ENCODE results near the gene PAWR. TPM values are rescaled to one million over a fixed set of nuclear protein-coding genes. Genes with fewer than 3 reads are reported as not detected.

The PAWR gene
- total and polyA plus RNA-seq, 4 donors = 6.8 to 119 (median 56.4) TPM

- H3K9ac ChIP-seq (ENCODE audit: insufficient read depth in 1 of 2, low read length in 2 of 2) = no peak overlapping the region
- ATAC-seq (ENCODE audit: insufficient read depth, low FRiP score) (no peak), DNase-seq (no peak)
- 88 to 91% methylated on average over 4 of the region's 4 CpGs for WGBS, 2 donors
- no peak for TF ChIP-seq CTCF (IDR thresholded peaks at IDR 0.05; ENCODE audit: control extremely low read depth, extremely low read depth)
- peaks cover 0 to 6% (median under 1%) of the 10 kb centered on the region in 4 donors for H3K9me3 ChIP-seq (ENCODE audit: control insufficient read depth in 4 of 4, insufficient read depth in 3 of 4, low read length in 3 of 4)
- no peaks in the 10 kb centered on the region for H3K27me3 ChIP-seq (ENCODE audit: control insufficient read depth in 3 of 3, insufficient read depth in 3 of 3, low read length in 2 of 3)
- no peak overlapping the region for H3K4me3 ChIP-seq
- no peaks in the 10 kb centered on the region for H3K36me3 ChIP-seq (ENCODE audit: control insufficient read depth in 4 of 4, insufficient read depth in 4 of 4, low read length in 4 of 4)
- peaks cover 0 to 2% (median 0%) of the 10 kb centered on the region in 5 donors for H3K4me1 ChIP-seq (ENCODE audit: control insufficient read depth in 5 of 5, insufficient read depth in 5 of 5, low read length in 5 of 5)
- no peak overlapping the region for H3K27ac ChIP-seq (ENCODE audit: low read depth in 1 of 2, low read length in 1 of 2)
These were observed 17.4 kb downstream of the PAWR start for GRCh38 chr12:79673354-79673753.

GRCh38 chr12:79668113-79668512 lies 22.7 kb downstream of the PAWR start:
- Histone ChIP-seq H3K9ac (ENCODE audit: insufficient read depth in 1 of 2, low read length in 2 of 2) (no peak overlapping the region), H3K36me3 (ENCODE audit: control insufficient read depth in 4 of 4, insufficient read depth in 4 of 4, low read length in 4 of 4) (no peaks in the 10 kb centered on the region), H3K27ac (ENCODE audit: low read depth in 1 of 2, low read length in 1 of 2) (no peak overlapping the region), H3K9me3 (ENCODE audit: control insufficient read depth in 4 of 4, insufficient read depth in 3 of 4, low read length in 3 of 4) (peaks cover 0 to 6% (median under 1%) of the 10 kb centered on the region in 4 donors), H3K27me3 (ENCODE audit: control insufficient read depth in 3 of 3, insufficient read depth in 3 of 3, low read length in 2 of 3) (no peaks in the 10 kb centered on the region), H3K4me1 (ENCODE audit: control insufficient read depth in 5 of 5, insufficient read depth in 5 of 5, low read length in 5 of 5) (peaks cover 0 to 2% (median 0%) of the 10 kb centered on the region in 5 donors), H3K4me3 (no peak overlapping the region)
- DNase-seq = no peak
- no peak for ATAC-seq (ENCODE audit: insufficient read depth, low FRiP score)
- WGBS, 2 donors = 90 to 92% methylated on average over 4 of the region's 4 CpGs
- no peak for TF ChIP-seq CTCF (IDR thresholded peaks at IDR 0.05; ENCODE audit: control extremely low read depth, extremely low read depth)

GRCh38 chr12:79665212-79665887 lies 25.4 kb downstream of the PAWR start:
- Histone ChIP-seq H3K9me3 (ENCODE audit: control insufficient read depth in 4 of 4, insufficient read depth in 3 of 4, low read length in 3 of 4) (no peaks in the 10 kb centered on the region), H3K4me3 (no peak overlapping the region), H3K27me3 (ENCODE audit: control insufficient read depth in 3 of 3, insufficient read depth in 3 of 3, low read length in 2 of 3) (no peaks in the 10 kb centered on the region), H3K27ac (ENCODE audit: low read depth in 1 of 2, low read length in 1 of 2) (no peak overlapping the region), H3K4me1 (ENCODE audit: control insufficient read depth in 5 of 5, insufficient read depth in 5 of 5, low read length in 5 of 5) (peaks cover 0 to 2% (median 0%) of the 10 kb centered on the region in 5 donors), H3K36me3 (ENCODE audit: control insufficient read depth in 4 of 4, insufficient read depth in 4 of 4, low read length in 4 of 4) (no peaks in the 10 kb centered on the region), H3K9ac (ENCODE audit: insufficient read depth in 1 of 2, low read length in 2 of 2) (no peak overlapping the region)
- DNase-seq (no peak), ATAC-seq (ENCODE audit: insufficient read depth, low FRiP score) (no peak)
- 74 to 79% methylated on average over 4 of the region's 4 CpGs for WGBS, 2 donors
- TF ChIP-seq CTCF (IDR thresholded peaks at IDR 0.05; ENCODE audit: control extremely low read depth, extremely low read depth) = no peak

- Histone ChIP-seq H3K9ac (ENCODE audit: insufficient read depth in 1 of 2, low read length in 2 of 2) (no peak overlapping the region), H3K27me3 (ENCODE audit: control insufficient read depth in 3 of 3, insufficient read depth in 3 of 3, low read length in 2 of 3) (no peaks in the 10 kb centered on the region), H3K27ac (ENCODE audit: low read depth in 1 of 2, low read length in 1 of 2) (no peak overlapping the region), H3K36me3 (ENCODE audit: control insufficient read depth in 4 of 4, insufficient read depth in 4 of 4, low read length in 4 of 4) (no peaks in the 10 kb centered on the region), H3K9me3 (ENCODE audit: control insufficient read depth in 4 of 4, insufficient read depth in 3 of 4, low read length in 3 of 4) (no peaks in the 10 kb centered on the region), H3K4me3 (no peak overlapping the region), H3K4me1 (ENCODE audit: control insufficient read depth in 5 of 5, insufficient read depth in 5 of 5, low read length in 5 of 5) (peaks cover 0 to 7% (median 0%) of the 10 kb centered on the region in 5 donors)
- no peak for ATAC-seq (ENCODE audit: insufficient read depth, low FRiP score)
- no peak for DNase-seq
- TF ChIP-seq CTCF (IDR thresholded peaks at IDR 0.05; ENCODE audit: control extremely low read depth, extremely low read depth) = no peak
- whole genome bisulfite sequencing, 2 donors = 96 to 98% methylated on average over 4 of the region's 4 CpGs
These were observed 26.2 kb downstream of the PAWR start for GRCh38 chr12:79664518-79664917.

All from lung (tissue), 12 donors.